Mucosa of descending colon (tissue), 3 donors: ENCODE results near the gene MYBPC3. TPM values are rescaled to one million over a fixed set of nuclear protein-coding genes. Genes with fewer than 3 reads are reported as not detected.
A peak's percentile ranks its signal among the peaks of the same experiment; 100 is the strongest.

ENCODE experiments used
- ATAC-seq: fragments of 200-7000 bp; cut with Tn5 transposase; one replicate; pipeline ENCODE4 v1.9.1; 2020; ENCODE audit warnings: mild to moderate bottlenecking, moderate library complexity
- DNase-seq, 3 donors: peaks; one replicate each; pipeline ENCODE4 v3.0.0-alpha.2; 2020
- H3K36me3 ChIP-seq: fragments of 200-600 bp; one replicate; pipeline ENCODE4 v1.8.0; 2021; ENCODE audit warnings: low read depth, mild to moderate bottlenecking
- H3K4me1 ChIP-seq: fragments of 200-600 bp; one replicate; pipeline ENCODE4 v1.8.0; 2021; ENCODE audit warnings: low read depth, mild to moderate bottlenecking
- H3K4me3 ChIP-seq: fragments of 200-600 bp; one replicate; pipeline ENCODE4 v1.8.0; 2021; ENCODE audit warnings: mild to moderate bottlenecking
- H3K9me3 ChIP-seq: fragments of 200-600 bp; one replicate; pipeline ENCODE4 v1.8.0; 2021; ENCODE audit warnings: mild to moderate bottlenecking
- CTCF ChIP-seq: fragments of 200-600 bp; IDR thresholded peaks from one replicate; pipeline ENCODE4 v1.8.0; 2022; ENCODE audit warnings: antibody characterized with exemption, mild to moderate bottlenecking
- intact Hi-C, 2 donors: fragments of 100-400 bp; cut with DNase I in 1 of 2; cut with micrococcal nuclease in 1 of 2; formaldehyde crosslinking; loops; one replicate each; pipeline versions ENCODE4 v1.11.0 to v1.11.1; 2022; cut with DNase I, micrococcal nuclease
- total RNA-seq, 3 donors: library from RNA; stranded (reverse); fragmentation: NEBNext Ultra II Directional in 2 of 3; extraction: Animal tissue kit (Norgen Biotek cat#: 25700) in 2 of 3; gene quantifications; one replicate each; pipeline versions ENCODE4 v1.2.1 to v1.2.4, GENCODE V29; 2021 to 2023
- donor health status: DM: no; HTN: no; CAD: no; lungs with moderate emphysema.
- donor health status: DM: no; HTN: no; CAD: no.
- donor health status: DM: no; HTN: yes; CAD: no.

The MYBPC3 gene
- total RNA-seq, 3 donors from 2014 or later = 0.06 to 1.1 (median 0.09) TPM

GRCh38 chr11:47351156-47352126 is 1.1 kb downstream of the MYBPC3 start:
- TF ChIP-seq CTCF = no peak
- ATAC-seq = no peak
- peak in 1 of 3 donors; percentile 14 for DNase-seq
- intact Hi-C loops = loop anchor here in 1 of 2 donors (10.0 kb wide), 1 partner anchor 177 kb away; the partner anchor contains the start of gene ARFGAP2
- H3K9me3 ChIP-seq = no peaks in the 10 kb centered on the region
- no peaks in the 10 kb centered on the region for H3K4me1 ChIP-seq
- H3K4me3 ChIP-seq = no peak overlapping the region
- H3K36me3 ChIP-seq = no peaks in the 10 kb centered on the region

- Histone ChIP-seq H3K4me1 (no peaks in the 10 kb centered on the region), H3K9me3 (no peaks in the 10 kb centered on the region), H3K4me3 (no peak overlapping the region), H3K36me3 (no peaks in the 10 kb centered on the region)
- DNase-seq = no peak
- no peak for TF ChIP-seq CTCF
- intact Hi-C loops = loop anchor here in 1 of 2 donors (10.0 kb wide), 1 partner anchor 176 kb away; the partner anchor contains the start of gene ARFGAP2
- no peak for ATAC-seq
Observed at GRCh38 chr11:47350315-47350714, 2.2 kb downstream of the MYBPC3 start.

GRCh38 chr11:47349521-47350095 is 2.9 kb downstream of the MYBPC3 start:
- no peak for ATAC-seq
- no peaks in the 10 kb centered on the region for H3K4me1 ChIP-seq
- no peak for DNase-seq
- H3K4me3 ChIP-seq = no peak overlapping the region
- H3K9me3 ChIP-seq = no peaks in the 10 kb centered on the region
- TF ChIP-seq CTCF = no peak
- intact Hi-C loops = loop anchor here in 1 of 2 donors (10.0 kb wide), 1 partner anchor 175 kb away; the partner anchor contains the start of gene ARFGAP2
- no peaks in the 10 kb centered on the region for H3K36me3 ChIP-seq

- no peak for TF ChIP-seq CTCF
- intact Hi-C loops = no loop called here
- Histone ChIP-seq H3K4me3 (no peak overlapping the region), H3K9me3 (no peaks in the 10 kb centered on the region), H3K4me1 (no peaks in the 10 kb centered on the region), H3K36me3 (no peaks in the 10 kb centered on the region)
- DNase-seq (no peak), ATAC-seq (no peak)
Observed at GRCh38 chr11:47348859-47349258, 3.6 kb downstream of the MYBPC3 start.

GRCh38 chr11:47348131-47348802 is 4.2 kb downstream of the MYBPC3 start:
- Histone ChIP-seq H3K4me3 (no peak overlapping the region), H3K9me3 (no peaks in the 10 kb centered on the region), H3K4me1 (no peaks in the 10 kb centered on the region), H3K36me3 (no peaks in the 10 kb centered on the region)
- DNase-seq (no peak), ATAC-seq (no peak)
- intact Hi-C loops = no loop called here
- TF ChIP-seq CTCF = no peak
